GM10266 (cell line): ENCODE measurements around the gene SLITRK4.

Experiments
- DNase-seq: peaks from one replicate; pipeline ENCODE4 v3.0.0; 2012; ENCODE audit errors: extremely low spot score
- TF ChIP-seq, protein P1 (sequence below): IDR thresholded peaks from 2 replicates; pipeline ENCODE4 v1.5.1; 2012; ENCODE audit warnings: mild to moderate bottlenecking, low read depth; ENCODE audit not compliant: control insufficient read depth, insufficient read depth; ENCODE audit errors: missing control alignments

Gene SLITRK4

DNA sequence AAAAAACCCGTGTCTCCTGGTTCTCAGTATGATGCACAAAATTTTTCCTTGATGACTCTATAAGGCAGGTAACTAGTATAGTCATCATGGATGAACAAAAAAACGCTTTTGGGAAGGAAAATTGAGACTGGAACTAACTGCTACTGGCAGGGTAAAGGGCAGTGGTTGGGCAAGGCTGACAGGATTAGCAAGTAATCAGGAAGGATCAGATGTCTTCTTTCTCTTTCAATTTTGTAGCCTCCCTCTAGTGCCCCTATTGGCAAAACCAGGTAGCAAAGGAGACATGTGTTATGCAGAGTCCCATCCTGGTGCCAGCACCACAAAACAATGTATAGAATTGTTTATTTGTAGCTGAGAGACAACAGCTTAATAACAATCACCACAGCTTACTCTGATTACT lies 12.8 kb upstream of the SLITRK4 start:
- TF ChIP-seq, protein P1, sequence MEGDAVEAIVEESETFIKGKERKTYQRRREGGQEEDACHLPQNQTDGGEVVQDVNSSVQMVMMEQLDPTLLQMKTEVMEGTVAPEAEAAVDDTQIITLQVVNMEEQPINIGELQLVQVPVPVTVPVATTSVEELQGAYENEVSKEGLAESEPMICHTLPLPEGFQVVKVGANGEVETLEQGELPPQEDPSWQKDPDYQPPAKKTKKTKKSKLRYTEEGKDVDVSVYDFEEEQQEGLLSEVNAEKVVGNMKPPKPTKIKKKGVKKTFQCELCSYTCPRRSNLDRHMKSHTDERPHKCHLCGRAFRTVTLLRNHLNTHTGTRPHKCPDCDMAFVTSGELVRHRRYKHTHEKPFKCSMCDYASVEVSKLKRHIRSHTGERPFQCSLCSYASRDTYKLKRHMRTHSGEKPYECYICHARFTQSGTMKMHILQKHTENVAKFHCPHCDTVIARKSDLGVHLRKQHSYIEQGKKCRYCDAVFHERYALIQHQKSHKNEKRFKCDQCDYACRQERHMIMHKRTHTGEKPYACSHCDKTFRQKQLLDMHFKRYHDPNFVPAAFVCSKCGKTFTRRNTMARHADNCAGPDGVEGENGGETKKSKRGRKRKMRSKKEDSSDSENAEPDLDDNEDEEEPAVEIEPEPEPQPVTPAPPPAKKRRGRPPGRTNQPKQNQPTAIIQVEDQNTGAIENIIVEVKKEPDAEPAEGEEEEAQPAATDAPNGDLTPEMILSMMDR = no peak
- no peak for DNase-seq

DNA sequence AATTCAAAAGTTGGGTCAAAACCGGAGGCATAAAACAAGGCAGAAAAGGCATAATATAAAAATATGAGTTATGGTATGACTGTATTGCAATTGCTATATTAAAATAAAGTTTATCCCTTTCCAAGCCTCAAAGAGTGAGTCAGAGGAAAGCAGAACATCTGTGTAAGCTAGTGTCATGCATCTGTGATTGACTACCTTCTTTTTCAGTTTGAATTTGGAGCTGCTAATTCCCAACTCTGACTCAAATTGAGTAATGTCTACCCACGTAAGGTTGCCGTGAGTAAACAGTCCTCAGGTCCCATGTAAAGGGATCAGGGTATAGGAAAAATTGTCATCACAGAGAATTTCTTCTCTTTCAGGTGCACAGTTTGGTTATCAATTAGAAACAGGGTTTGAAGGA lies 6.5 kb upstream of the SLITRK4 start:
- DNase-seq = no peak
- TF ChIP-seq, protein P1 = no peak

DNA sequence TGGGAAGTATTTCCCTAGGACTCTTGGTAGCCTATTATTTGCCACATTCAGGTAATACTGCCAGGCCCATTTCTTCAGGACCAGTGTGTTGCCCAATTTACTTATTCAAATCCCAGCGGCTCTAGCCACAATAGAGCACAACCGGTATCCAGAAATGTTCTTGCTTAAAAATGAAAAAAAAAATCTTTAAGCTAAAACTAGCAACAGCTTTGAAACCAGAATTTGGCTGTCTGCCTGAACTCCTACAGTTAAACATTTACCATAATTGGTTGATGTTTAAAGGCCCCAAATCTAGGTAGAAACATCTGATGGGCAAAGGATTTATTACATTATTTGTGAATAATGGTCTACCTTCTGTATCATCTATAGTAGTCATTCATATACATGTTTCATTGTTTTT lies 930 bp upstream of the SLITRK4 start:
- TF ChIP-seq, protein P1 = no peak
- DNase-seq = no peak

DNA sequence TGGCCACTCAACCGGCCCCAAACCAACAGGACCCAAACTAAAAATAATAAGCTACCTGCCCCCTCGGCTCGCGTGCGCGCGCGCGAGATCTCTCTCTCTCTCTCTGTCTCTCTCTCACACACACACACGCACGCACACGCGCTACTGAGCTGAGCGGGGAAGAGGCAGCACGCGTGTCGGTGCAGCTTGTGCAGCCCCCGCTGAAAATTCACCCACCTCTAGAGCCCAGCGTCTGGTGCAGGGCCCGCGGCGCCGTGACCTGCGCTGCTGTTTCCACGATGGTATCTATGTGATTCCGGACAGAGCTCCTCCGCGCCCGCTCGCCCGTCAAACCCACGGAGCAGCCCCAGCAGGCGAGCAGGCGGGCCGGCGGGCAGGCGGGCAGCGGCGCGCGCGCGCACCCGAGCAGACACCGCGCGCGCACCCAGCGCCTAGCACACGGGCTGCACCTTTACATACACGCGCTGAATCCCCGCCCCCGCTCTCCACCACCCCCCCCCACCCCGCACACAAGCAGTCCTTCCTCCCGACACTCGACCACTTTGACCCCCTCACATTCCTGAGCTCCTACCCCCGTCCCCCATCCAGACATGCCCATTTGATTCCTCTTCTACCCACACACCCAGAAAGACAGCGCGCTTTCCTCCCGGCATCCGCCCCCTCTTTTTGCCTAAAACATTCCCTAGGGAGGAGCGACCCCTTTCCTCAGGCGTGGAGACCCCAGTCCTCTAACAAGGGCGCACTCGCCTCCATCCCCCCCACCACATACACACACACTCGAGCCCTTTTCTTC lies 1.0 kb downstream of the SLITRK4 start:
- DNase-seq = no peak

DNA sequence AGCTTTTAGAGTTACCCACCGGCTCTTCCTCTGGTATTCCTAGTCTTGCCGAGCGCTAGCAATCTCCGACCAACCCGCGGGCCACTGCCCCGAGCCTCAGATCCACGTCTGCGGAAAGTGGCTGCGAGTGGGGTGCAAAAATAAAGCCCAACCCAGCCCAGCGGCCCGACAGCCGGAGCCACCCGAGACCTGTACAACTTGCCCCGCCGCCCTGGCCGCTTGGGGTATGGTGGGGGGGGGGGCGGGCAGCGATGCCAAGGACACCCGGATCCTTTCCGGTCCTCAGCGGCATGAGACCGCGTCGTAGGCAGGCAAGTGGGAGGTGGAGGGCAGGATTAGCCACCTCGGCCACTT lies 1.6 kb downstream of the SLITRK4 start:
- TF ChIP-seq, protein P1 = no peak
- no peak for DNase-seq

More for the DNA sequence above, 1.0 kb downstream of the SLITRK4 start:
- TF ChIP-seq, protein P1 = no peak

DNA sequence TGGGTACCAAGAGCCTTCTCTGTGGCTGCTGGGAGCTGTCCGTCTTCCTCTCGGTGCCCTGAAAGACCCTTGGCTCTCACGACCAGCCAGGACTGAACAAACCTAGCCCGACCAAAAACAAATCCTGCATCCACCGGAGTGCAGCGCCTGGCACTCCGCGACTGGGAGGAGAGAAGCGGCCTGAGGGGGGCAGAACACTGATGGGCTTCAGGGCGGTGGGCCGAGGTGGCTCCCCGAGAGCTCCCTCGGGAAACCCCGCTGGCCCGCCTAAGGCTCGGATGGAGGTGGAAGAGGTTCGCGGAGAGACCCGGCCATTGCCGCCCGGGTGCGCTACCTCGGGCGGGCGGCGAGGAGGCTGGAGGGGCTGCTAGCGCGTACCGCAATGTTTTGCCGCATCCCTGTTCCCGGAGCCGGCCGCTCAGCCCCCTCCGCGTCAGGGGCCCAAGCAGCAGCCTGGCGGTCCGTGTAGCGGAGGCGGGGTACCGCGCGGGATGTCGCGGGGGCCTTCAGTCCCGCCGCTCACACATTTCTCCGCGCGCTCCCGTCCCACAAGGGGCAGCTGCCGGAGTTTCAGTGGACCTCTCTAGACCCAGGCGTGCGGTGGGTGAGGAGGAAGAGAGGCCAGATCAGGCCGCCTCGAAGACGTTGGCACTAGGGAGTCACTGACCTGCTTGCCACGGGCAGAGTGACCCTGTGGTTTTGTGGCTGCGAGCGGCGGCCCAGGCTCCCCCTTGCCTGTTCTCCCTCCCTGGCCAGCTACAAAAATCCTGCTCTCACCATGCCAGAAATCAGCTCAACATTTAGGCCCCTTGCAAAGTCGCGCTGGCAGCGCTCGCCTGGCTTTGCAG lies 2.2 kb downstream of the SLITRK4 start:
- TF ChIP-seq, protein P1 = no peak
- DNase-seq = no peak

DNA sequence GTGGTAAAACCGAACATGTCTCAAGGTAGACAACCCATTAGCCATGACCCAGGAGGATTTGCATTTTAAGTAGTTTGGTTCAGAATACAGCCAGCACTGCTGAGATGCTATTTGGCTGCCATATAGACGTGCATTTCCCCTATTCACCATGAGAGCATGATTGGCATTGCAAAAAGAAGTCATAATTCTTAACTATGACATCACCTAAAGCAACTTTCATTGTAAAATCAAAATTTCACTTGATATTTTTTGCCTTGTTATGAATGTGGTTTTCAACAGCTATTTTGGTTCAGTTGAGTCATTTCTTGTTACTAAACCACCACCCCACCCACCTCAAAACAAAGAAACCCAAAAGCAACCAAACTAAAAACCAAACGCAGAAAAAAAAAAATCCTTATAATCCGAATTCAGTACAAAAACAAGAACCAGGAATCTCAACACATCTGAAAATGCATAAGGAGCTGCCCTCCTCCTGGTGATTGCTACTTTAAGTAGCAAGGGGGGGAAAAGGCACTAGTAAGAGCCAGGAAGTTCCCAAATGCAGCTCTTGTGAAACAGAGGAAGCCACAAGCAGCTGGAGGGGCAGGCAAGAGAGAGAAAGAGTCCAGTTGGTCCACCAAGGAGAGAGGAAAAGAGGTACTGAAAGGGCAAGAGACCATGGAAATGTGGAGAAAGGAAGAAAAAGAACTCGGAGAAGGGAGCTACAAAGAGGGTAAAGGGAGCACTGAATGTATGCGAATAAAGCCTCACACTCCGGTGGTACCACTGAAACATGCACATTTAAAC lies 3.1 kb downstream of the SLITRK4 start:
- TF ChIP-seq, protein P1 = no peak
- no peak for DNase-seq
